Measurements from ENCODE around the gene LRRC57.

The LRRC57 gene

DNA sequence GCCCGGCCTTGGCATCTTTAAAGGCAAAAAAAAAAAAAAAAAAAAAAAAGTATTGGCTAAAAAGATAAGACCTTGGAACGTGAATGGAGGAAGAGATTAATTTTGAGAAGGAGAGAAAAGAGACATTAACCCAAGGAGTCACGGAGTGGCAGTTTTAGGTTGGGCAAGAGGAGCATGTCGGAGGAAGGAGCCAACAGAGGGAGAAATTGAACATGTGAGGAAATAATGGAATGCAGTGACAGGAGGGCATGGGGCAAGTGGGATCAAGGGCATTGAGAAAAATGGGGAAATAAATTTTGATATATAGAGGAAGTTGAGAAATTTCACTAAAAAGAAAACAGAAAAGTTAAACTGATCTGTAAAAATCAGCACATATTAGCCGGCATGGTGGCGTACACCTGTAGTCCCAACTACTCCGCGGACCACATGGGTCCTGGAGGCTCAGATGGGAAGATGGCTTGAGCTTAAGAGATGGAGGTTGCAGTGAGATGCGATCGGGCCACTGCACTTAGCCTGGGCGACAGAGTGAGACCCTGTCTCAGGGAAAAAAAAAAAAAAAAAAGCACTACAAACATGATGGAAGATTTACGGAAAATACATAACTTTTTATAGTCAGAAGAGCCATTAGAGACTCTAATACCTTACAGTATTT, 1.3 kb upstream of the LRRC57 start:
- no peak for DNase-seq

DNA sequence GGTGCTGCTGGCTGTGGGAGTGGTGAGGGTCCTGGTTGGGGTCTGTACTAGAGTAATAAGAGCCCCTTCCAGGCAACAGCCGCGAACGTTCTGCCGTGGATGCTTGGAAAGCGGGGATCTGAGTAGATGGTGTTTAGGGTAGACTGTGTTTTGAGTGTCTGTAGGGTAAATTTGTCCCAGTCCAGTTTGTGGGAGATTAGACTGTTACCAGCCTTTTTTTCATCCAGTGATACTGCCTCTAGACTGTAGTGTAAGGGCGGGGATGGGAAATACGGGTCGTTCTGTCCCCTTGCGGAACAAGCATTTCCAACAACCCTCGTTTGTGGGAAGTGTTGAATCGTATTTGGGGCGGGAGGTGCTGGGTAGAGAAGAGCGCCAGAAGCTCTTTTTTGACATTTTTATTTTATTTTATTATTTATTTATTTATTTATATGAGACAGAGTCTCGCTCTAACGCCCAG, 469 bp upstream of the LRRC57 start:
- DNase-seq: peak; percentile 39

DNA sequence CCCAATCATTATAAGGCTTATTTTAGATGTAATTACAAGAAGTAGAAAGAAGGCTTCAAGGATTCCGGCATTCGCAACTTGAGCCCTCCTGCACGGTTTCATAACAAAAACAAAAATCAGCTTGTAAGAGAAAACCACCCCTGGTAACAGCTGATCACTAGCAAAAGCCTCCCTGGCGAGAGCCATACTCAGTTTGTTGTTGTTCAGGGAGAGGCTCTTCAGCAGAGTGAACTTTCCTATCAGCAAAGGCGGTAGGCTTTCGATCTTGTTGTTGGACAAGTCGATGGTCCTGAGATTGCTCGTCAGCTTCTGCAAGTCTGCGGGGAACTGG, 710 bp downstream of the LRRC57 start:
- DNase-seq: no peak

GRCh38 chr15:42544853-42545629, 3.6 kb downstream of the LRRC57 start:
- DNase-seq: no peak

- DNase-seq: no peak
Observed at GRCh38 chr15:42533246-42533645, 15.3 kb downstream of the LRRC57 start.

DNA sequence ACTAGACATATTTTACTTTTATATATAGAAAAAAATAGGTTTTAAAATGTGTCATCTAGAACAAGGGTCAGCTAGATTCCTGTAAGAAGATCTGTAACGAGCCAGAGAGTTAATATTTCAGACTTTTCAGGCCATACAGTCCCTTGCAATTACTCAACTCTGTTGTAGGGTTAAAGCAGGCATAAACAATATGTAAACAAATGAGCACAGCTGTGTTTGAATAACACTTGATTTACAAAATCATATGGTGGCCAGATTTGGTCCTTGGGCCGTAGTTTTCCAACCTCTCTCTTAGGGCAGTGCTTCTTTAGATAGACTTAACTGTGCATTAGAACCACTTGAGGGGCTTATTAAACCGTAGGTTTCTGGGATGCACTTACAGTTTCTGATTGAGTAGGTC, 19.6 kb downstream of the LRRC57 start:
- no peak for DNase-seq

DNA sequence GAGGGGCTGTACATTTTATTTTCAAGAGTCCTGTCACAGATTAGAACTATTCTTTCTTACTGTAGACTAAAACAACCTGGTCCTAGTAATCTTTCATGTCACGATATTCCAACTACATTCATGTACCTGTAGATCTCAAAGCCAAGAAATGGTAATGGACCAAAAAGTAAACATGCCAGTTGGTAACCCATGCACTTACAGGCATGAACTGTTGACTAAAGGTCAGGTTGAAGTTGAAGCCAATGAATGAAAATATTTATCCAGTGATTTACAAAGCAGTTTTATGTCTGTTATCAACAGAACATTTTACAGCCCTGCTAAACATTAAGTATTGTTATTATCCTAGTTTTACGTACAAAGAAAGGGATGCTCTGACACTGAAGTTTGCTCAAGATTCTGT, 25.3 kb downstream of the LRRC57 start:
- DNase-seq: no peak

GRCh38 chr15:42511007-42511391, 37.6 kb downstream of the LRRC57 start:
- no peak for DNase-seq

- no peak for DNase-seq
Observed at GRCh38 chr15:42510258-42511006, 38.2 kb downstream of the LRRC57 start.

DNA sequence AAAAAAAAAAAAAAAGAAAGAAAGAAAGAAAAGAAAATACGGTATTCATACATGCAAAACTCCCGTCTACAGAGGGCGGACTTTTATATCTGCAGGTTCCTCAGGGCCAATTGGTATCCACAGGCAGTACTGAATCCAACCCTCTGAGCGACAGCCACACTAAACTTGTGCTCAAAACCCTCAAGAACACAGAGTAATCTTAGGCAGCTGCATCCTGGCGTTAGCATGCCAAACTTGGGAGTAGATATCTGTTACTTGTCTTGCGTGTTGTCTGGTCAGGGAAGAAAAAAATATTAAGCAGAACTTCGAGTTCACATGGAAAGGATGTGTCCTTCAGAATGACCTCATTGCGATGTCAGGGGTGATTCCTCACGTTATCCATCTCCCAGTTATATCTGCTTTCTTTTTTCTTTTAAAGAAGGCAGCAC, 40.3 kb downstream of the LRRC57 start:
- no peak for DNase-seq

GRCh38 chr15:42507514-42507913, 41.1 kb downstream of the LRRC57 start:
- DNase-seq: no peak

DNA sequence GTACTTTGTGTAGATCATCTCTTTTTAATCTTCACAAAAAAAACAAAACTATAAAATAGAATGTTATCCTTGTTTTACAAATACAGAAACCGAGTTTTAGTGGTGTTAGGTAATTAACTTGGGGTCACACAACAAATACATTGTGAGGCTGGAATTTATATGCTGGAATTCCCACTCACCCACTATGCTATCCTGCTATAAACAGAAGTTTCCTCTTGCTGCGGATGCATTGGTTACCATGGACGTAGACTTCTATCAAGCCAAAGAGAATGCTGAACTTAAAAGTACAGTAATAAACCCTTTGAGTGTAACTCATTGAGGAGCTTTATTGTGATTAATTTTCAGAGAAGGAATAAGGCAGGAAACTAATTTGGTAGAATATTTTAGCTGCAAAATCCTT, 44.0 kb downstream of the LRRC57 start:
- DNase-seq: no peak

- no peak for DNase-seq
Observed at GRCh38 chr15:42503825-42504224, 44.8 kb downstream of the LRRC57 start.

- no peak for DNase-seq
Observed at GRCh38 chr15:42502477-42502876, 46.1 kb downstream of the LRRC57 start.

- no peak for DNase-seq
Observed at GRCh38 chr15:42499858-42500609, 48.6 kb downstream of the LRRC57 start.

DNA sequence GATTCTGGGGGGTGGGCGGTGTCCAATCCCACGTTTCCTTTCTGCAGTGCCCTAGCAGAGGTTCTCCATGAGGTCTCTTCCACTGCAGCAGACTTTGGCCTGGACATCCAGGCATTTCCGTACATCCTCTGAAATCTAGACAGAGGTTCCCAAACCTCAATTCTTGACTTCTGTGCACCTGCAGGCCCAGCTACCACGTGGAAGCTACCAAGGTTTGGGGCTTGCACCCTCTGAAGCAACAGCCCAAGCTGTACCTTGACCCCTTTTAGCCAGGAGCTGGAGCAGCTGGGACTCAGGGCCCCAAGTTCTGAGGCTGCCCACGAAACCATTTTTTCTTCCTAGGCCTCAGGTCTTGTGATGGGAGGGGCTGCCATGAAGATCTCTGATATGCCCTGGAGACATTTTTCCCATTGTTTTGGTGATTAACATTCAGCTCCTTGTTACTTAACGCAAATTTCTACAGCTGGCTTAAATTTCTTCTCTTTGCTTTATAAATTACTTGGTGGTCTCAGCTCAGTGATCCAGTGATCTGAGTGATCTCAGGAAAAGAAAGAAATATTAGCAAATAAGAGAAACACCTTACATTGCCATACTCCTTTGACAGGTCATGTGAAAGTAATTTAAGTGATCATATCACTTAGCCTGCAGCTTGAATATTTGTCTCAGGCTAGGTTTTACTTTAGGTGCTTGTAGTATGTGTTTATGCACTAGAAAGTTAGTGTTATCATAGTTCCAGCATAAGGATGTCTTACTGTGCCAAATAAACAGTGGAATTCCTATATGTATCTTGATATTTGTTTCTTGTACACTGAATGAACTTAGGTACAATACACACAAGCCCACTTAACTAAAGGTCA, 50.2 kb downstream of the LRRC57 start:
- DNase-seq: no peak

DNA sequence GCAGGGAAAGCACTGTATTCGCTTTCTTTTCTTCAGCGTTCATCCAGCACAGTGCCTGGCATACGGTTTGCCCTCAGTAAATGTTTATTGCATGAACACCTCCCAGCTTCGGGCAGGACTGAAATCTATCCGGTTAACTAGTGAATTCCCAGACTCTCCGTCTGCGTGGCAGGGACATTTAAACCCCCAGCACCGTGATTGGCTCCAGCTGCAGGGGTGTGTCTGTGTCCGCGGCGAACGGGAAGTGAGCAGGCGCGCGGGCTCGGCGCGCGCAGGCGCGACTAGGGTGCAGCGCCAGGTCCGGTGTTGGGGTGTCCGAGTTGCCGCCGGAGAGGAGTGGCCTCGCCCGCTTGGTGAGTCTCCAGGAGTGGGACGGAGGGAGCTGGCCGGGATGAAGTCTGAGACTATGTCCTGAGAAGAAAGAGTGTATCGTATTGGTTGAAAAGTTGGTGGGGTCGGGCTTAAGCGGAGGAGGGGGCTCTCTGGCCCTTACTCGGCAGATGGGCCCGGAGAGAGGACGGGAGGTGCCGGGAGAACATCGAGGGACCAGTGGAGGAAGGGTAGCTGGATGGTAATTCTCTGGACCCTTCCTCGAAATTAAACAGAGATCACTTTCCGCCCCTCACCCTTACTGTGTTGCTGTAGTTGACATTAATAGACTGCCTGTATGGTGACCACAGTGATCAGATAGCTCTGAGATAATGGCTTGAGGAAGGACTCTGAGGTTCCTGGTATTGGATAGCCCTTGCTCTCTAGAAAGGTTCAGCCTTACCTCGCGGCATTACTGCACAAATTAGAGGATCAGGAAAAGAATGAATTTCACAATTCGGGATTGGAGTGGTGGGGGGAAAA, 53.0 kb downstream of the LRRC57 start, which contains the start of gene SNAP23:
Gene SNAP23, plus strand, starts transcription at position 274 of the 852 bp plus-strand sequence. CDS start 16,213 bp downstream, outside the sequence.
- peak; percentile 58 for DNase-seq

GRCh38 chr15:42494998-42495360, 53.6 kb downstream of the LRRC57 start:
- no peak for DNase-seq

GRCh38 chr15:42493679-42494078, 54.9 kb downstream of the LRRC57 start:
- no peak for DNase-seq

- no peak for DNase-seq
Observed at GRCh38 chr15:42491539-42492225, 56.9 kb downstream of the LRRC57 start.
